Gastrocnemius medialis (tissue), 4 donors: ENCODE data around the gene PRKCH. TPM values are rescaled to one million over a fixed set of nuclear protein-coding genes. Genes with fewer than 3 reads are reported as not detected.

Source experiments
- ATAC-seq, 2 donors: fragments of 150-250 bp; one replicate each; pipeline ENCODE4 v1.9.1; 2016
- DNase-seq, 2 donors: peaks; one replicate each; pipeline ENCODE4 v3.0.0-alpha.2; 2019
- H3K27ac ChIP-seq, 4 donors: fragments of 200-600 bp; sonication (generic); 1 replicate in 1 of 4; 2 replicates in 3 of 4; pipeline ENCODE4 v1.5.1; 2016 to 2018; ENCODE audit warnings: mild to moderate bottlenecking in 2 of 4, moderate library complexity in 1 of 4
- H3K27me3 ChIP-seq, 3 donors: fragments of 200-600 bp; sonication (generic) in 2 of 3; 1 replicate in 1 of 3; 2 replicates in 2 of 3; pipeline versions ENCODE4 v1.5.1 to v1.6.0; 2016 to 2019; ENCODE audit warnings: mild to moderate bottlenecking in 1 of 3, moderate library complexity in 1 of 3
- H3K36me3 ChIP-seq, 2 donors: fragments of 200-600 bp; sonication (generic) in 1 of 2; one replicate each; pipeline ENCODE4 v1.5.1; 2017 to 2018
- H3K4me1 ChIP-seq, 2 donors: fragments of 200-600 bp; sonication (generic) in 1 of 2; one replicate each; pipeline ENCODE4 v1.5.1; 2016 to 2017; ENCODE audit warnings: mild to moderate bottlenecking in 2 of 2
- H3K4me3 ChIP-seq, 4 donors: fragments of 200-600 bp; sonication (generic) in 3 of 4; 1 replicate in 1 of 4; 2 replicates in 3 of 4; pipeline ENCODE4 v1.5.1; 2016 to 2019; ENCODE audit warnings: mild to moderate bottlenecking in 2 of 4
- H3K9me3 ChIP-seq, 3 donors: fragments of 200-600 bp; sonication (generic) in 2 of 3; 1 replicate in 1 of 3; 2 replicates in 2 of 3; pipeline ENCODE4 v1.5.1; 2016 to 2019
- CTCF ChIP-seq, 5 experiments: fragments of 450-650 bp in 3 of 5; fragments of 200-600 bp in 2 of 5; sonication (generic) in 2 of 5; IDR thresholded peaks in 4 of 5; conservative IDR thresholded peaks in 1 of 5; 1 replicate in 4 of 5; 2 replicates in 1 of 5; pipeline ENCODE4 v1.5.1; 2016 to 2019; ENCODE audit warnings: antibody characterized with exemption in 5 of 5, mild to moderate bottlenecking in 3 of 5, moderate library complexity in 3 of 5
- POLR2A ChIP-seq, 2 donors: fragments of 450-650 bp; IDR thresholded peaks; one replicate each; pipeline ENCODE4 v1.6.1; 2017; ENCODE audit warnings: antibody characterized with exemption in 2 of 2, mild to moderate bottlenecking in 2 of 2, moderate library complexity in 2 of 2
- in situ Hi-C, 4 donors: fragments of 200-750 bp; cut with MboI; loops; one replicate each; pipeline versions ENCODE4 v1.15.0 to v1.8.0; 2017; ENCODE audit warnings: low sequenced_read_pairs in 4 of 4
- intact Hi-C: fragments of 100-400 bp; cut with DNase I; formaldehyde crosslinking; loops from one replicate; pipeline ENCODE4 v1.15.1; 2023; ENCODE audit warnings: low total_unique reads
- total RNA-seq, 4 donors: library from RNA; depleted of rRNA; stranded (reverse); fragments of >200 nt; gene quantifications; one replicate each; pipeline versions ENCODE4 v1.1.0 to v1.2.3, GENCODE V29; 2016

The PRKCH gene
- total RNA-seq, 4 donors from 2014 or later, result 11.3 to 32.4 (median 16.6) TPM

DNA sequence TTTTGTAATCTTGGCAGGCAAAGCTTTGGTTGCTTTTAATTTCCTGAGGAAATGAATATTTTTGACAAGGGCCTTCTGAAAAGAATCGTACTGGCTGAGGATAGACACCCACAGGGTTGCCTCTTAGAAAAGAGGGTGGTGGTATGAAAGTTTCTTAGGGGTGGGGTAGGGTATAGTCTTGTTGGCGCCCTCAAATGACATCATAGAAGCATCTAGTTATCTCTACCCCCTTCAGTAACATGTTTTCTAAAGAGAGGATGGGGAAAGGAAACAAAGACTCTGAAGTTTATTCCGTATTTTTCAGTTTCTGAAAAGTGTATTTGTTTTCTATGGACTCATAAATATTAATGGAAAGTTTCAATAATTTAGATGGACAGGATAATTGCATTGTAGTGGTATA, 13.7 kb downstream of the PRKCH start:
- intact Hi-C loops, result no loop called here
- peaks cover 0 to 5% of the 10 kb centered on the region in 2 donors for H3K4me1 ChIP-seq

GRCh38 chr14:61335671-61336275, 14.4 kb downstream of the PRKCH start:
- no peak overlapping the region for H3K27ac ChIP-seq
- H3K4me3 ChIP-seq, result no peak overlapping the region
- no peak for TF ChIP-seq POLR2A (IDR thresholded peaks at IDR 0.05)
- no peak for TF ChIP-seq CTCF (IDR thresholded peaks at IDR 0.05 in 4 of 5, conservative IDR thresholded peaks at IDR 0.05 in 1 of 5)
- DNase-seq (no peak), ATAC-seq (no peak)
- no peaks in the 10 kb centered on the region for H3K36me3 ChIP-seq
- H3K9me3 ChIP-seq, result no peaks in the 10 kb centered on the region
- intact Hi-C loops, result no loop called here
- in situ Hi-C loops, result no loop called here
- no peaks in the 10 kb centered on the region for H3K27me3 ChIP-seq
- no peaks in the 10 kb centered on the region for H3K4me1 ChIP-seq

More for the DNA sequence above, 13.7 kb downstream of the PRKCH start:
- peak overlapping the region in 2 of 4 donors; percentile 21 to 48 for H3K27ac ChIP-seq
- H3K27me3 ChIP-seq, result no peaks in the 10 kb centered on the region
- no peaks in the 10 kb centered on the region for H3K9me3 ChIP-seq
- DNase-seq, result no peak
- H3K36me3 ChIP-seq, result no peaks in the 10 kb centered on the region
- in situ Hi-C loops, result no loop called here
- H3K4me3 ChIP-seq, result no peak overlapping the region
- TF ChIP-seq CTCF (IDR thresholded peaks at IDR 0.05 in 4 of 5, conservative IDR thresholded peaks at IDR 0.05 in 1 of 5), result no peak
- TF ChIP-seq POLR2A (IDR thresholded peaks at IDR 0.05), result no peak
- ATAC-seq, result no peak

- ATAC-seq (no peak), DNase-seq (no peak)
- in situ Hi-C loops, result no loop called here
Observed at GRCh38 chr14:61337893-61338292, 16.5 kb downstream of the PRKCH start.

GRCh38 chr14:61338457-61338856, 17.1 kb downstream of the PRKCH start:
- peaks cover 0 to 3% of the 10 kb centered on the region in 2 donors for H3K4me1 ChIP-seq
- H3K4me3 ChIP-seq, result no peak overlapping the region
- in situ Hi-C loops (no loop called here), intact Hi-C loops (no loop called here)
- no peaks in the 10 kb centered on the region for H3K27me3 ChIP-seq
- peak overlapping the region in 2 of 4 donors; percentile 18 to 32 for H3K27ac ChIP-seq
- DNase-seq (no peak), ATAC-seq (no peak)
- H3K9me3 ChIP-seq, result no peaks in the 10 kb centered on the region
- no peak for TF ChIP-seq POLR2A (IDR thresholded peaks at IDR 0.05)
- no peaks in the 10 kb centered on the region for H3K36me3 ChIP-seq

More at GRCh38 chr14:61337893-61338292, 16.5 kb downstream of the PRKCH start:
- Histone ChIP-seq H3K36me3 (no peaks in the 10 kb centered on the region), H3K9me3 (no peaks in the 10 kb centered on the region), H3K27ac (peak overlapping the region in 2 of 4 donors; percentile 18 to 32), H3K4me1 (peaks cover 0 to 3% of the 10 kb centered on the region in 2 donors), H3K27me3 (no peaks in the 10 kb centered on the region), H3K4me3 (no peak overlapping the region)
- TF ChIP-seq CTCF (IDR thresholded peaks at IDR 0.05 in 4 of 5, conservative IDR thresholded peaks at IDR 0.05 in 1 of 5) (no peak), POLR2A (IDR thresholded peaks at IDR 0.05) (no peak)
- intact Hi-C loops, result no loop called here

- peaks cover 18 to 31% of the 10 kb centered on the region in 2 donors for H3K4me1 ChIP-seq
- no peak for ATAC-seq
- H3K27ac ChIP-seq, result peak overlapping the region in 3 of 4 donors; percentile 55 to 70 (median 58)
- TF ChIP-seq CTCF (IDR thresholded peaks at IDR 0.05 in 4 of 5, conservative IDR thresholded peaks at IDR 0.05 in 1 of 5), result no peak
- TF ChIP-seq POLR2A (IDR thresholded peaks at IDR 0.05), result no peak
- no peak overlapping the region for H3K4me3 ChIP-seq
- H3K9me3 ChIP-seq, result no peaks in the 10 kb centered on the region
- in situ Hi-C loops, result no loop called here
- no peaks in the 10 kb centered on the region for H3K36me3 ChIP-seq
- DNase-seq, result no peak
- H3K27me3 ChIP-seq, result no peaks in the 10 kb centered on the region
- intact Hi-C loops, result no loop called here
Observed at GRCh38 chr14:61341275-61342206, 20.2 kb downstream of the PRKCH start.
